HepG2 (cell line): ENCODE measurements around the gene HMG20B. TPM values are rescaled to one million over a fixed set of nuclear protein-coding genes. Genes with fewer than 3 reads are reported as not detected.

Experiments used
- ATAC-seq: fragments of 200-7000 bp; cut with Tn5 transposase; 3 replicates; pipeline ENCODE4 v1.9.1; 2020; ENCODE audit warnings: mild to moderate bottlenecking, moderate library complexity
- BruUV-seq: library from RNA; stranded (reverse); fragments of 400-500 nt; replicated peaks from 2 replicates; lab custom pipeline; 2021; lab: Mats Ljungman, UMichigan
- CTCF ChIA-PET: fragments of 300-600 bp; formaldehyde crosslinking; extraction: SDS; loops from one replicate; lab custom pipeline; 2021; ENCODE audit warnings: low total read pairs, inconsistent platforms, low intra/inter-chr PET ratio; lab: Yijun Ruan, JAX
- POLR2A ChIA-PET: fragments of 350-600 bp; sonication (Branson Sonifier 250); formaldehyde crosslinking; loops from one replicate; lab custom pipeline; 2020; ENCODE audit warnings: antibody characterized with exemption, inconsistent platforms; lab: Yijun Ruan, JAX
- DNase-seq: peaks from one replicate; pipeline ENCODE4 v3.0.0-alpha.2; 2015; ENCODE audit warnings: low spot score
- FAIRE-seq: peaks from 3 replicates; lab custom pipeline; 2011; peaks lifted over from hg19 to GRCh38; lab: Jason Lieb, UNC
- H2AFZ ChIP-seq: one replicate; pipeline ENCODE4 v1.6.1; 2011; ENCODE audit warnings: low read length, inconsistent platforms
- H3K27ac ChIP-seq: fragments of 300-600 bp; 3 replicates; pipeline ENCODE4 v1.8.0; 2011; ENCODE audit warnings: mixed run types, mild to moderate bottlenecking, mixed read lengths, low read length, inconsistent platforms; ENCODE audit not compliant: insufficient read depth; ENCODE audit errors: extremely low read length
- H3K27me3 ChIP-seq, 2 experiments: fragments of 200-600 bp in 1 of 2; 2 replicates in 1 of 2; 3 replicates in 1 of 2; pipeline versions ENCODE4 v1.6.0 to v1.8.0; 2011; ENCODE audit warnings: low read length in 2 of 2, mild to moderate bottlenecking in 2 of 2, moderate library complexity in 2 of 2, inconsistent platforms in 1 of 2; ENCODE audit not compliant: insufficient read depth in 2 of 2, control insufficient read depth in 1 of 2
- H3K36me3 ChIP-seq, 2 experiments: fragments of 200-600 bp in 1 of 2; replicated peaks in 1 of 2; 2 replicates in 1 of 2; 3 replicates in 1 of 2; pipeline versions ENCODE4 v1.5.1 to v1.8.0; 2011; ENCODE audit warnings: low read length in 2 of 2, inconsistent platforms in 1 of 2; ENCODE audit not compliant: insufficient read depth in 2 of 2, control insufficient read depth in 1 of 2
- H3K4me1 ChIP-seq: 2 replicates; pipeline ENCODE4 v1.5.1; 2012; ENCODE audit warnings: low read length, inconsistent platforms; ENCODE audit not compliant: insufficient read depth
- H3K4me2 ChIP-seq: 2 replicates; pipeline ENCODE4 v1.6.0; 2011; ENCODE audit warnings: low read depth, low read length, inconsistent platforms
- H3K4me3 ChIP-seq, 3 experiments: fragments of 200-600 bp in 1 of 3; sonication (generic), shearing (Covaris generic) in 1 of 3; replicated peaks in 1 of 3; 2 replicates each; pipeline ENCODE4 v1.5.1; 2011 to 2016; ENCODE audit warnings: low read length in 3 of 3, inconsistent platforms in 2 of 3, low read depth in 2 of 3, mild to moderate bottlenecking in 2 of 3, control low read depth in 1 of 3, mixed read lengths in 1 of 3; ENCODE audit not compliant: insufficient read depth in 1 of 3
- H3K79me2 ChIP-seq: one replicate; pipeline ENCODE4 v1.6.1; 2011; ENCODE audit warnings: low read length, inconsistent platforms; ENCODE audit not compliant: insufficient read depth
- H3K9ac ChIP-seq: 2 replicates; pipeline ENCODE4 v1.6.0; 2011; ENCODE audit warnings: mild to moderate bottlenecking, low read depth, low read length, inconsistent platforms; ENCODE audit not compliant: insufficient read depth
- H3K9me3 ChIP-seq: 2 replicates; pipeline ENCODE4 v1.5.1; 2012; ENCODE audit warnings: mild to moderate bottlenecking, low read length
- H4K20me1 ChIP-seq: 2 replicates; pipeline ENCODE4 v1.6.0; 2011; ENCODE audit warnings: inconsistent platforms, mild to moderate bottlenecking, low read length, moderate library complexity; ENCODE audit not compliant: insufficient read depth
- AGO2 ChIP-seq: fragments of 200-400 bp; formaldehyde crosslinking; optimal IDR thresholded peaks from 2 replicates; pipeline ENCODE3; 2017; ENCODE audit warnings: mild to moderate bottlenecking, low read depth, low read length, moderate library complexity
- ISL2 ChIP-seq: sonication (generic); formaldehyde crosslinking; IDR thresholded peaks from 2 replicates; pipeline ENCODE4 v1.5.0; 2020; ENCODE audit warnings: missing genetic modification reagents
- RBM22 ChIP-seq: fragments of 200-400 bp; formaldehyde crosslinking; optimal IDR thresholded peaks from 2 replicates; pipeline ENCODE3; 2017; ENCODE audit warnings: mild to moderate bottlenecking, low read length, moderate library complexity
- ZNF234 ChIP-seq: sonication (generic); formaldehyde crosslinking; conservative IDR thresholded peaks from 2 replicates; pipeline ENCODE4 v1.5.1; 2020; ENCODE audit warnings: mild to moderate bottlenecking, missing genetic modification reagents
- WGBS: methylation state at CpG from one replicate; pipeline ENCODE4 v1.1.6; 2017; ENCODE audit warnings: low lambda C conversion rate; 5-methylcytosine and 5-hydroxymethylcytosine counted together
- in situ Hi-C: cut with HindIII; loops from 2 replicates; pipeline ENCODE4 v1.10.0; 2017; ENCODE audit warnings: low pct_unique_long_range_greater_than_20kb; ENCODE audit not compliant: extremely low pct_ligation_motif_present
- intact Hi-C: fragments of 100-400 bp; cut with micrococcal nuclease; formaldehyde crosslinking; loops from one replicate; pipeline ENCODE4 v1.10.0; 2022; ENCODE audit not compliant: unreplicated experiment
- polyA plus RNA-seq, 8 experiments: library from polyadenylated mRNA; depleted of rRNA in 3 of 8; stranded (reverse) in 7 of 8; unstranded in 1 of 8; fragments of >200 nt; fragmentation: Illumina TruSeq in 4 of 8; extraction: Trizol in 4 of 8; gene quantifications; 2 replicates each; pipeline versions ENCODE4 v1.2.1 to v1.2.3, GENCODE V29; 2011 to 2016; ENCODE audit warnings: low read depth in 4 of 8, missing spikeins in 1 of 8, mixed read lengths in 1 of 8; ENCODE audit not compliant: insufficient read depth in 1 of 8
- total RNA-seq, 5 experiments: library from RNA; depleted of rRNA; stranded (reverse); fragments of >200 nt; fragmentation: Illumina TruSeq; extraction: Trizol; gene quantifications; 2 replicates each; pipeline ENCODE4 v1.2.3, GENCODE V29; 2016; ENCODE audit warnings: low read depth in 1 of 5
- TF ChIP-seq, protein P1 (sequence below): sonication (generic); formaldehyde crosslinking; IDR thresholded peaks from 2 replicates; pipeline ENCODE4 v1.5.0; 2020; ENCODE audit warnings: mild to moderate bottlenecking, missing genetic modification reagents

The HMG20B gene
- total and polyA plus RNA-seq, 2 of the 13 experiments (the other 11 are each of a cell fraction or from before 2014, with no cell fraction given): 23.9 to 29.2 TPM

DNA sequence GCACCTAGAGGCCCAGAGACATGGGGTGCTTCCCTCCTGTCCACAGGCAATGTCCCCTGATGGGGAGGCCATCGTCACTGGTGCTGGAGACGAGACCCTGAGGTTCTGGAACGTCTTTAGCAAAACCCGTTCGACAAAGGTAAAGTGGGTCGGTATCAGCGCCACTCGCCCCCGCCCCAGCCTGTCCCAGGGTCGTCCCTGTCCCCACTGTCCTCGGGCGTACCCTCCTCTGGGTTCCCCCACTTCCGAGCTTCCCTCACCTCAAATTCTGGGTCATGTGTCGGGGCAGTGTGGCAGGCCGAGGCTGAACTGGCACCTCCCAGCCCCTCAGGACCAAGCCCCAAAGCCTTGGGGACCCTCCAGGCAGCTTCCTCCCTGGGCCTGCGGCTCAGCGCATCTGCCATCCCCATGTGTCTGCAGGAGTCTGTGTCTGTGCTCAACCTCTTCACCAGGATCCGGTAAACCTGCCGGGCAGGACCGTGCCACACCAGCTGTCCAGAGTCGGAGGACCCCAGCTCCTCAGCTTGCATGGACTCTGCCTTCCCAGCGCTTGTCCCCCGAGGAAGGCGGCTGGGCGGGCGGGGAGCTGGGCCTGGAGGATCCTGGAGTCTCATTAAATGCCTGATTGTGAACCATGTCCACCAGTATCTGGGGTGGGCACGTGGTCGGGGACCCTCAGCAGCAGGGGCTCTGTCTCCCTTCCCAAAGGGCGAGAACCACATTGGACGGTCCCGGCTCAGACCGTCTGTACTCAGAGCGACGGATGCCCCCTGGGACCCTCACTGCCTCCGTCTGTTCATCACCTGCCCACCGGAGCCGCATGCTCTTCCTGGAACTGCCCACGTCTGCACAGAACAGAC is 38.1 kb upstream of the HMG20B start:
- H3K9me3 ChIP-seq: no peaks in the 10 kb centered on the region
- H3K4me2 ChIP-seq: no peak overlapping the region
- H4K20me1 ChIP-seq: no peaks in the 10 kb centered on the region
- no peak for DNase-seq
- ChIA-PET POLR2A (no interaction called here), CTCF (no interaction called here)
- WGBS: 100% methylated on average over 16 of the region's 38 CpGs
- no peak overlapping the region for H2AFZ ChIP-seq
- no peaks in the 10 kb centered on the region for H3K79me2 ChIP-seq
- BruUV-seq: no TSS peak
- H3K36me3 ChIP-seq: peaks cover 11 to 20% of the 10 kb centered on the region in 2 experiments; a peak in 4 of 5 replicates
- H3K27me3 ChIP-seq: no peaks in the 10 kb centered on the region
- TF ChIP-seq RBM22 (peak; percentile 39), ISL2 (CRISPR knock-in tag) (no peak)
- TF ChIP-seq, protein P1, sequence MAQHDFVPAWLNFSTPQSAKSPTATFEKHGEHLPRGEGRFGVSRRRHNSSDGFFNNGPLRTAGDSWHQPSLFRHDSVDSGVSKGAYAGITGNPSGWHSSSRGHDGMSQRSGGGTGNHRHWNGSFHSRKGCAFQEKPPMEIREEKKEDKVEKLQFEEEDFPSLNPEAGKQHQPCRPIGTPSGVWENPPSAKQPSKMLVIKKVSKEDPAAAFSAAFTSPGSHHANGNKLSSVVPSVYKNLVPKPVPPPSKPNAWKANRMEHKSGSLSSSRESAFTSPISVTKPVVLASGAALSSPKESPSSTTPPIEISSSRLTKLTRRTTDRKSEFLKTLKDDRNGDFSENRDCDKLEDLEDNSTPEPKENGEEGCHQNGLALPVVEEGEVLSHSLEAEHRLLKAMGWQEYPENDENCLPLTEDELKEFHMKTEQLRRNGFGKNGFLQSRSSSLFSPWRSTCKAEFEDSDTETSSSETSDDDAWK (CRISPR knock-in tag): no peak
- no peak for ATAC-seq
- in situ Hi-C loops: no loop called here
- H3K4me1 ChIP-seq: no peaks in the 10 kb centered on the region
- H3K9ac ChIP-seq: no peak overlapping the region
- FAIRE-seq: no peak
- no peak overlapping the region for H3K27ac ChIP-seq
- H3K4me3 ChIP-seq: no peak overlapping the region
- intact Hi-C loops: no loop called here

DNA sequence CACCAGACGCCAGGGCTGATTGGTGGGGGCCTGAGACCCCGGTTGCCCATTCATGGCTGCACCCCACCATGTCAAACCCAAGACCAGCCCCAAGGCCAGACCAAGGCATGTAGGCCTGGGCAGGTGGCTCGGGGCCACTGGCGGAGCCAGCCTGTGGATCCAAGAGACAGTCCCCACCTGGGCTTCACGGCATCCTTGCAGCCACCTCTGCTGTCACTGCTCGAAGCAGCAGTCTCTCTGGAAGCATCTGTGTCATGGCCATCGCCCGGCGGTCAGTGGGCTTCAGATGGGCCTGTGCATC is 37.6 kb upstream of the HMG20B start:
- CTCF ChIA-PET: no interaction called here
- intact Hi-C loops: no loop called here
- Histone ChIP-seq H3K9me3 (no peaks in the 10 kb centered on the region), H3K79me2 (no peaks in the 10 kb centered on the region), H2AFZ (no peak overlapping the region), H3K36me3 (peaks cover 11 to 20% of the 10 kb centered on the region in 2 experiments; a peak in 4 of 5 replicates), H3K27ac (no peak overlapping the region), H3K4me2 (no peak overlapping the region), H3K27me3 (no peaks in the 10 kb centered on the region), H3K9ac (no peak overlapping the region), H3K4me3 (no peak overlapping the region), H3K4me1 (no peaks in the 10 kb centered on the region), H4K20me1 (no peaks in the 10 kb centered on the region; the same call in 1 of the 2 replicates)
- no TSS peak for BruUV-seq
- DNase-seq (no peak), ATAC-seq (no peak), FAIRE-seq (no peak)
- in situ Hi-C loops: no loop called here
- POLR2A ChIA-PET: no interaction called here
- no peak for TF ChIP-seq ZNF234
- TF ChIP-seq AGO2: peak; percentile 39
- 97% methylated on average over 7 of the region's 9 CpGs for WGBS
